ENCODE measurements around the gene POMT1.
A peak's percentile ranks its signal among the peaks of the same experiment; 100 is the strongest.

Gene POMT1

DNA sequence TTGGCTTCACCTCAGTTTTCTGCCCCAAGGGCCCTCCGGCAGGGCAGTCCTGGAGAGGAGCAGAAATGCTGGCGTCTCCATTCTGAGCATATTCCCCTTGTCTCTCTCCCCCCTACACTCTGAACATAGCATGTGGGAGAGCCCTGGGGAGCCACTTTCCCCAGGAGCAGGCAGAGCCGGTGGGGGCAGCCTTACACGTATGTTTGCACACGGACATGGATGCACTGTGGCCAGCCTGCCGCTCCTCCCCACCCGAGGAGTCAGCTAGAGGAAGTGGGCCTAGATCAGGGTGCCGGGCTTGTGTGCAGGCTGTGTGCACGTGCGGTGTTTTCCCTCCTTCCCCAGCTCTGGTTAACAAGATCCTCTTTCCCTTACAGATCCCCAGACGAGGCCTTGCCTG is 25.4 kb upstream of the POMT1 start:
- H3K36me3 ChIP-seq (replicated peaks; ENCODE audit: insufficient read depth, low read length): peaks cover 20% of the 10 kb centered on the region
- no peaks in the 10 kb centered on the region for H3K27me3 ChIP-seq (replicated peaks; ENCODE audit: insufficient read depth, low read length)
- no peaks in the 10 kb centered on the region for H3K9me3 ChIP-seq (replicated peaks; ENCODE audit: insufficient read depth, low read length)
- no peak overlapping the region for H3K4me2 ChIP-seq (ENCODE audit: low read depth, low read length)
- no peaks in the 10 kb centered on the region; the same call in 1 of the 2 replicates for H4K20me1 ChIP-seq (ENCODE audit: insufficient read depth, low read length)
- H3F3A ChIP-seq (ENCODE audit: insufficient read depth, low read length): peaks cover 10% of the 10 kb centered on the region
- peaks cover 16% of the 10 kb centered on the region for H3K4me1 ChIP-seq (ENCODE audit: low read length)
- no peak for TF ChIP-seq EZH2phosphoT487 (IDR thresholded peaks at IDR 0.05; ENCODE audit: low read length)
- TF ChIP-seq CTCF (IDR thresholded peaks at IDR 0.05; ENCODE audit: low read length): no peak
- no peak for TF ChIP-seq EZH2 (optimal IDR thresholded peaks at IDR 0.05; ENCODE audit: low read depth, low read length)
- peaks cover 83% of the 10 kb centered on the region for H3K79me2 ChIP-seq (ENCODE audit: low read length)
- H3K9me2 ChIP-seq (replicated peaks; ENCODE audit: insufficient read depth, low read length): no peaks in the 10 kb centered on the region
- H3K27ac ChIP-seq (ENCODE audit: low read length): no peak overlapping the region
- H2AFZ ChIP-seq (ENCODE audit: low read length): no peak overlapping the region
- no peak overlapping the region for H3K4me3 ChIP-seq (ENCODE audit: low read length)
- H3K9ac ChIP-seq (ENCODE audit: low read length): no peak overlapping the region
- DNase-seq: no peak

GRCh38 chr9:131477816-131478419 is 24.8 kb upstream of the POMT1 start:
- Histone ChIP-seq H3K9me3 (replicated peaks; ENCODE audit: insufficient read depth, low read length) (no peaks in the 10 kb centered on the region), H4K20me1 (ENCODE audit: insufficient read depth, low read length) (no peaks in the 10 kb centered on the region), H3K4me3 (ENCODE audit: low read length) (no peak overlapping the region), H3K27me3 (replicated peaks; ENCODE audit: insufficient read depth, low read length) (no peaks in the 10 kb centered on the region), H3K27ac (ENCODE audit: low read length) (no peak overlapping the region), H3K4me2 (ENCODE audit: low read depth, low read length) (no peak overlapping the region), H3K4me1 (ENCODE audit: low read length) (peaks cover 16% of the 10 kb centered on the region), H3K9me2 (replicated peaks; ENCODE audit: insufficient read depth, low read length) (no peaks in the 10 kb centered on the region), H3K36me3 (replicated peaks; ENCODE audit: insufficient read depth, low read length) (peaks cover 20% of the 10 kb centered on the region), H2AFZ (ENCODE audit: low read length) (no peak overlapping the region), H3K9ac (ENCODE audit: low read length) (no peak overlapping the region), H3K79me2 (ENCODE audit: low read length) (peaks cover 83% of the 10 kb centered on the region), H3F3A (ENCODE audit: insufficient read depth, low read length) (peaks cover 10% of the 10 kb centered on the region)
- DNase-seq: no peak
- no peak for TF ChIP-seq EZH2phosphoT487 (IDR thresholded peaks at IDR 0.05; ENCODE audit: low read length)

DNA sequence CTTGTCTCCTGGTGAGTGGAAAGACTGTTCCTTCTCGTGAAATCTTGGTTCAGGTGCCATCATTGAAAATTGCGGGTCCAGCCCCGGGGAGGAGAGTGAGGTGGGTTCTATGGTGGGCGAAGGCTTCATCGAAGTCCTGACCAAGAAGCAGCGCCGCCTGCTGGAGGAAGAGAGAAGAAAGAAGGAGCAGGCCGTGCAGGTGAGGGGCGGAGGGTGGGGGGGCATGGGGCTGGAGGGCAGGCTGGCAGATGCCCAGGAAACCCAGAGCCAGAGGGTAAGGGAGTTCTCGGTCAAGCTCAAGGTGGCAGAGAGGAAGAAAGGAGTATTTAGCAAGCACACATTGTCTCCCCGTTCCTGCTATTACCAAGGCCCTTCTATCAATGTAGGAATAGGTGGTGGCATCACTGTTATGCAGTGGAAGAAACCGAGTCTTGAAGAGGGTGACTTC is 24.3 kb upstream of the POMT1 start:
- H3K9me3 ChIP-seq (replicated peaks; ENCODE audit: insufficient read depth, low read length): no peaks in the 10 kb centered on the region
- H3K9ac ChIP-seq (ENCODE audit: low read length): no peak overlapping the region
- no peaks in the 10 kb centered on the region for H4K20me1 ChIP-seq (ENCODE audit: insufficient read depth, low read length)
- H3K9me2 ChIP-seq (replicated peaks; ENCODE audit: insufficient read depth, low read length): no peaks in the 10 kb centered on the region
- DNase-seq: no peak
- TF ChIP-seq CTCF (IDR thresholded peaks at IDR 0.05; ENCODE audit: low read length) (peak; percentile 34; the same call in 1 of the 2 replicates), EZH2 (optimal IDR thresholded peaks at IDR 0.05; ENCODE audit: low read depth, low read length) (no peak), EZH2phosphoT487 (IDR thresholded peaks at IDR 0.05; ENCODE audit: low read length) (no peak)
- no peak overlapping the region for H2AFZ ChIP-seq (ENCODE audit: low read length)
- peaks cover 16% of the 10 kb centered on the region for H3K4me1 ChIP-seq (ENCODE audit: low read length)
- H3K4me3 ChIP-seq (ENCODE audit: low read length): no peak overlapping the region
- no peak overlapping the region for H3K27ac ChIP-seq (ENCODE audit: low read length)
- H3K79me2 ChIP-seq (ENCODE audit: low read length): peaks cover 82% of the 10 kb centered on the region
- no peaks in the 10 kb centered on the region for H3K27me3 ChIP-seq (replicated peaks; ENCODE audit: insufficient read depth, low read length)
- peaks cover 10% of the 10 kb centered on the region for H3F3A ChIP-seq (ENCODE audit: insufficient read depth, low read length)
- no peak overlapping the region for H3K4me2 ChIP-seq (ENCODE audit: low read depth, low read length)
- H3K36me3 ChIP-seq (replicated peaks; ENCODE audit: insufficient read depth, low read length): peaks cover 18% of the 10 kb centered on the region

DNA sequence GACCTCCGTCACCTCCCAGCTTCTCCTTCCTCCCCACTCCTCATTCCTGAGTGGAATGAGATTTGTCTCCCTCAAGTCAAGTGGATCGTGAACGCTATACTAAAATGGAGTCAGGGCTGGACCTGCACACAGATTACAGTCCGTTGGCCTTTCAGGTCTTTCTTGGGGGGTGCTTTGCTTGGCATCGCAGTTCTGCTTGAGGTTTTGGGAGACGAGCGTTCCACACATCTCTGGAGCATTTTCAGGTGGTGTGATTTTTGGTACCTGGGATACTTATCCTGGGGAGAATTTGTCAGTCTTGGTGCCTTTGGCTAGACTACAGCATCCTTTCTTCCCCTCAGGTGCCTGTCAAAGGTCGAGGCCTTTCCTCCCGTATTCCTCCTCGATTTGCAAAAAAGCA is 23.8 kb upstream of the POMT1 start:
- peaks cover 16% of the 10 kb centered on the region for H3K36me3 ChIP-seq (replicated peaks; ENCODE audit: insufficient read depth, low read length)
- TF ChIP-seq CTCF (IDR thresholded peaks at IDR 0.05; ENCODE audit: low read length): no peak
- no peak for TF ChIP-seq EZH2 (optimal IDR thresholded peaks at IDR 0.05; ENCODE audit: low read depth, low read length)
- TF ChIP-seq EZH2phosphoT487 (IDR thresholded peaks at IDR 0.05; ENCODE audit: low read length): no peak
- no peak for DNase-seq
- H3K4me1 ChIP-seq (ENCODE audit: low read length): peaks cover 16% of the 10 kb centered on the region
- H4K20me1 ChIP-seq (ENCODE audit: insufficient read depth, low read length): no peaks in the 10 kb centered on the region
- no peaks in the 10 kb centered on the region for H3K27me3 ChIP-seq (replicated peaks; ENCODE audit: insufficient read depth, low read length)
- no peak overlapping the region for H3K9ac ChIP-seq (ENCODE audit: low read length)
- H3K4me3 ChIP-seq (ENCODE audit: low read length): no peak overlapping the region
- no peaks in the 10 kb centered on the region for H3K9me2 ChIP-seq (replicated peaks; ENCODE audit: insufficient read depth, low read length)
- no peak overlapping the region for H3K27ac ChIP-seq (ENCODE audit: low read length)
- no peak overlapping the region for H3K4me2 ChIP-seq (ENCODE audit: low read depth, low read length)
- peaks cover 10% of the 10 kb centered on the region for H3F3A ChIP-seq (ENCODE audit: insufficient read depth, low read length)
- H3K79me2 ChIP-seq (ENCODE audit: low read length): peaks cover 82% of the 10 kb centered on the region
- H2AFZ ChIP-seq (ENCODE audit: low read length): no peak overlapping the region
- no peaks in the 10 kb centered on the region for H3K9me3 ChIP-seq (replicated peaks; ENCODE audit: insufficient read depth, low read length)
